NCI-H146 treated with DMSO at 0.1 percent for 48 hours (cell line): ENCODE results near the gene TMEM190.

Experiments used
- DNase-seq: peaks from one replicate; lab custom pipeline; 2025; ENCODE audit not compliant: unreplicated experiment; lab: John Stamatoyannopoulos, UW

Gene TMEM190

GRCh38 chr19:55369653-55370304, 6.8 kb upstream of the TMEM190 start:
- DNase-seq: peak; percentile 55

- DNase-seq: no peak
Measured at GRCh38 chr19:55370305-55370988, 6.2 kb upstream of the TMEM190 start, which contains the start of gene IL11. IL11 (minus strand) TSS chr19:55370463; CDS start chr19:55370310, 153 bp downstream.

- no peak for DNase-seq
Measured at GRCh38 chr19:55372316-55373081, 4.1 kb upstream of the TMEM190 start.

GRCh38 chr19:55373306-55373992, 3.2 kb upstream of the TMEM190 start:
- no peak for DNase-seq

GRCh38 chr19:55373993-55374757, 2.5 kb upstream of the TMEM190 start:
- DNase-seq: no peak

GRCh38 chr19:55377356-55378131, 918 bp downstream of the TMEM190 start:
- no peak for DNase-seq

GRCh38 chr19:55379174-55379573, 2.5 kb downstream of the TMEM190 start:
- DNase-seq: no peak

GRCh38 chr19:55382013-55382412, 5.4 kb downstream of the TMEM190 start:
- no peak for DNase-seq

GRCh38 chr19:55382522-55383054, 6.0 kb downstream of the TMEM190 start:
- DNase-seq: no peak

- peak; percentile 42 for DNase-seq
Measured at GRCh38 chr19:55383279-55384130, 6.9 kb downstream of the TMEM190 start.

GRCh38 chr19:55384131-55384919, 7.7 kb downstream of the TMEM190 start, which contains the start of gene TMEM238:
TMEM238 (minus strand) TSS chr19:55384292; CDS start chr19:55384259, 33 bp downstream.
- no peak for DNase-seq

- DNase-seq: peak; percentile 96
Measured at GRCh38 chr19:55384920-55385723, 8.5 kb downstream of the TMEM190 start.

- DNase-seq: peak; percentile 97
Measured at GRCh38 chr19:55385724-55386492, 9.3 kb downstream of the TMEM190 start, which contains the start of gene RPL28. RPL28 (plus strand) TSS chr19:55385932; CDS start chr19:55386358, 426 bp downstream.

GRCh38 chr19:55386493-55386971, 9.9 kb downstream of the TMEM190 start:
- DNase-seq: no peak

- no peak for DNase-seq
Measured at GRCh38 chr19:55387736-55388497, 11.3 kb downstream of the TMEM190 start.
